Type B pancreatic cell (in vitro differentiated cells): ENCODE measurements around the gene PTCSC3. TPM values are rescaled to one million over a fixed set of nuclear protein-coding genes. Genes with fewer than 3 reads are reported as not detected.

ENCODE experiments used
- DNase-seq: peaks from one replicate; pipeline ENCODE4 v3.0.0; 2021; ENCODE audit warnings: mixed read lengths; ENCODE audit not compliant: unreplicated experiment; ENCODE audit errors: extremely low spot score
- H3K27ac Mint-ChIP-seq: 2 replicates; pipeline ENCODE4 v1.8.0; 2021; ENCODE audit warnings: mild to moderate bottlenecking, mixed read lengths
- H3K27me3 Mint-ChIP-seq: 2 replicates; pipeline ENCODE4 v1.8.0; 2021; ENCODE audit warnings: mixed read lengths
- H3K36me3 Mint-ChIP-seq: 2 replicates; pipeline ENCODE4 v1.8.0; 2021; ENCODE audit warnings: mixed read lengths
- H3K4me1 Mint-ChIP-seq: one replicate; pipeline ENCODE4 v1.8.0; 2021; ENCODE audit warnings: mixed read lengths; ENCODE audit not compliant: unreplicated experiment
- H3K4me3 Mint-ChIP-seq: 2 replicates; pipeline ENCODE4 v1.8.0; 2021; ENCODE audit warnings: mild to moderate bottlenecking, mixed read lengths
- H3K9me3 Mint-ChIP-seq: 2 replicates; pipeline ENCODE4 v1.8.0; 2021; ENCODE audit warnings: mixed read lengths
- total RNA-seq: library from RNA; stranded (reverse); gene quantifications from 2 replicates; pipeline ENCODE4 v1.2.1, GENCODE V29; 2021; ENCODE audit warnings: low replicate concordance
- TF ChIP-seq, protein P1 (sequence below): fragments of 200-600 bp; sonication (generic); conservative IDR thresholded peaks from 2 replicates; pipeline ENCODE4 v1.5.0; 2021; ENCODE audit warnings: antibody characterized with exemption, mild to moderate bottlenecking

PTCSC3 gene
- total RNA-seq, 1 donor from 2014 or later, result not detected

DNA sequence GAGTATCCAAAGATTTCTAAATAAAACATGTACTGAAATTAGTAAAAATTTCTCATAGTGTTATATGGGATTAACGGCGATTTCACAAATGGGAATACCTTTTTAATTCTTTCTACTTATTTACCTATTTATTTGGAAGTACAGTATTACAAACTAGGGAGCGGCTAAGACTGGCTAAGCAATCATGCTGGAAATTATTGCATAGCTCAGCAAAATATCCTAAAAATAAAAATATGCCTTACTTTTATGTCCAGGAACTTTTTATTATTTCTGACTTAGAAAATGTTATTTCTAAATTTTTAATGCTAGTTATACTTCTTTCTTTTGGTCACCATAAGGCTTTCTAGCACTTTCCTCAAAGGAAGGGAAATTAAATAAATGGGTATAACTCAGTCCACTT is 36.5 kb upstream of the PTCSC3 start:
- no peaks in the 10 kb centered on the region for H3K9me3 Mint-ChIP-seq
- peaks cover 7% of the 10 kb centered on the region for H3K4me1 Mint-ChIP-seq
- no peak overlapping the region for H3K27ac Mint-ChIP-seq
- TF ChIP-seq, protein P1, sequence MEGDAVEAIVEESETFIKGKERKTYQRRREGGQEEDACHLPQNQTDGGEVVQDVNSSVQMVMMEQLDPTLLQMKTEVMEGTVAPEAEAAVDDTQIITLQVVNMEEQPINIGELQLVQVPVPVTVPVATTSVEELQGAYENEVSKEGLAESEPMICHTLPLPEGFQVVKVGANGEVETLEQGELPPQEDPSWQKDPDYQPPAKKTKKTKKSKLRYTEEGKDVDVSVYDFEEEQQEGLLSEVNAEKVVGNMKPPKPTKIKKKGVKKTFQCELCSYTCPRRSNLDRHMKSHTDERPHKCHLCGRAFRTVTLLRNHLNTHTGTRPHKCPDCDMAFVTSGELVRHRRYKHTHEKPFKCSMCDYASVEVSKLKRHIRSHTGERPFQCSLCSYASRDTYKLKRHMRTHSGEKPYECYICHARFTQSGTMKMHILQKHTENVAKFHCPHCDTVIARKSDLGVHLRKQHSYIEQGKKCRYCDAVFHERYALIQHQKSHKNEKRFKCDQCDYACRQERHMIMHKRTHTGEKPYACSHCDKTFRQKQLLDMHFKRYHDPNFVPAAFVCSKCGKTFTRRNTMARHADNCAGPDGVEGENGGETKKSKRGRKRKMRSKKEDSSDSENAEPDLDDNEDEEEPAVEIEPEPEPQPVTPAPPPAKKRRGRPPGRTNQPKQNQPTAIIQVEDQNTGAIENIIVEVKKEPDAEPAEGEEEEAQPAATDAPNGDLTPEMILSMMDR, result no peak
- DNase-seq, result no peak
- H3K4me3 Mint-ChIP-seq, result no peak overlapping the region
- no peaks in the 10 kb centered on the region for H3K36me3 Mint-ChIP-seq
- peaks cover 45% of the 10 kb centered on the region for H3K27me3 Mint-ChIP-seq

DNA sequence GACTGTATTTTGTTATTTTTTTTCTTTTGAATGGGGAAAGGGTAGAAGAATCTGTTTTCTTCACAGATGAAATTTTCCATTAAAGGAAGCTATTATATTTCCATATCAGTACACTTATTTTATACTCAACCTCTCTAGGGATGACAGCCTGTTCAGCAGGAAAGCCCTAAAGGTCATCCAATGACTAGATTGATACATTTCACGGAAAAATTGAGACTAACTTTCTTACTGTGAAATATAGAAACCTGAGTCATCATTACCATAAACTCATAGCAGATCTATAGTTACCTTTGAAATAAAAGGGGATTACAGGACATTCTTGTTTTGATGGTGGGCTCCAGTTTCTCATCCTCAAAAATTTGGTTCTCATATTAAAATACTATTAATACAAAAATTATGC is 36.1 kb upstream of the PTCSC3 start:
- Mint-ChIP-seq H3K4me3 (no peak overlapping the region), H3K27me3 (peaks cover 43% of the 10 kb centered on the region), H3K9me3 (no peaks in the 10 kb centered on the region), H3K27ac (no peak overlapping the region), H3K36me3 (no peaks in the 10 kb centered on the region), H3K4me1 (peaks cover 7% of the 10 kb centered on the region)
- DNase-seq, result no peak
- TF ChIP-seq, protein P1, result no peak

DNA sequence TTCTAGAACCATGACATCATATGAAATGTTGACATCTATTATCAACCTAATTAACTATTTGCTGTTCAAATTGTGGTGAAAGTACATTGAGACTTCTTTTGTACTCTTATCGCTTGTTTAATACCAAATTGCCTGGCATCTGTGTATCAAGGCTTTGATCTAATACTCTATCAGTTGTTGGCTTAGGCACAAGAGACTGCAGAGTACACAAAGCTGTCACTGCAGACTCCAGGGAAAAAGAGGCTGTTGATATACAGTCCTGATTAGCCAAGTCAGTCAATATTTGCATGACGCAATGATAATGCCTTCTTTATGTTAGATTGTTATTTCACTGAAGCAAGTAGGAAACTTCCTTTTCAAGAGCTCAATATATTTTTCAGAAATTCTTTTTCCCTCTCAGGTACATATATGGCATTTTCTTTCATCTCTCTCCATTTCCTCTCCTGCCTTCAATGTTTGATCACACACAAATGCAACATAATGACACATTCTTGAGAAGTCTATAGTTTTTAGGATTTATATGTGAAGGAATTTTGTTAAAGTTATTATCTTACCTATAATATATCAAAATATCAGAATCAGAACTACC is 32.3 kb upstream of the PTCSC3 start:
- TF ChIP-seq, protein P1, result no peak
- H3K36me3 Mint-ChIP-seq, result no peaks in the 10 kb centered on the region
- H3K9me3 Mint-ChIP-seq, result no peaks in the 10 kb centered on the region
- H3K4me3 Mint-ChIP-seq, result no peak overlapping the region
- H3K27me3 Mint-ChIP-seq, result peaks cover 25% of the 10 kb centered on the region
- H3K4me1 Mint-ChIP-seq, result peaks cover 13% of the 10 kb centered on the region
- H3K27ac Mint-ChIP-seq, result no peak overlapping the region
- no peak for DNase-seq

DNA sequence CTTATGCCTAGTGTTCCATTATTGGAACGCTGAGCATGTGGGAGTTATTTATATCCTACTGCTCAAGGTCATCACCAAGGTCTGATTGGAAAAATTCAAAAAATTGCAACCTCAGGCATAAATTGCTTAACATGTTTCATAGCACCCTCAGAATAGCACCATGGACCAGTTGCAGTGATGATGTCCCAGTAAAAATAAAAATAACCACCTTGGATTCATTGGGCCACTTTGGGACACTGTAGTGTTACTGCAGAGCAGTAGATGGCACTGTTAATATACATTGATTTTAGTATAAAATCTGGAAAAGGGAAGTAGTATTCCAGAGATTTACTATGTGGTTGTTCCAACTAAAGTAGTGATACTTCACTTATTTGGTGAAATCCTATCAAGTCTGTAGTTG is 31.0 kb upstream of the PTCSC3 start:
- peaks cover 21% of the 10 kb centered on the region for H3K27me3 Mint-ChIP-seq
- H3K36me3 Mint-ChIP-seq, result no peaks in the 10 kb centered on the region
- no peak overlapping the region for H3K4me3 Mint-ChIP-seq

DNA sequence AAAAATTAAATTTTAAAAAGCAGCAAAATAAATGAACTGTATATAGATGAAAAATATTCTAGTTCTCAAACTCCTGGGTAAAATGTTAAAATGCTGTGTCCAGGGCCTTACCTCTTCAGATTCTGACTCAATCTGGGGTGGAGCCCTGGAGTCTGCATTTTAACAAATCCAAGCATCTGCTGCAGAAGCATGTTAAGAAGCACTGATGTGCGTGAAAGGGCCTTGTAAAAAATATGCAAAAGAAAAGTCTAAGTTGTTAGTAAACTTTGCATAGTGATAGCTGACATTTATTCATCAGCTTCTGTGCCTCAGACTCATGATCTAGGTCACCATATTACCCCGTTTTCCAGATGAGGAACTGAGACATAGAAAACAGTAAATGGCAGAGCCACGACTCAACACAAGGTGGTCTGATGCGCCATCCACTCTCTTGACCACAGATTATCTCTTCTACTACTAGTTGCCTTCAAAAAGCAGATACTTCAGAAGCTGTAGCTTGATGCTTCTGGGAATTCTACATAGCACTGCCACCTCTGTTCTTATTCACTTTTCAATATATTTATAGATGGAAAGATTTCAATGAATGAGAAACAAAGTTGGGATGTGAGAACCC is 28.0 kb upstream of the PTCSC3 start:
- Mint-ChIP-seq H3K4me3 (no peak overlapping the region), H3K27ac (no peak overlapping the region), H3K4me1 (peaks cover 10% of the 10 kb centered on the region), H3K27me3 (peaks cover 13% of the 10 kb centered on the region), H3K9me3 (no peaks in the 10 kb centered on the region), H3K36me3 (no peaks in the 10 kb centered on the region)
- TF ChIP-seq, protein P1, result no peak
- no peak for DNase-seq

More for the DNA sequence above, 31.0 kb upstream of the PTCSC3 start:
- H3K4me1 Mint-ChIP-seq, result peaks cover 10% of the 10 kb centered on the region
- no peak for DNase-seq
- TF ChIP-seq, protein P1, result peak; percentile 63
- H3K27ac Mint-ChIP-seq, result no peak overlapping the region
- no peaks in the 10 kb centered on the region for H3K9me3 Mint-ChIP-seq
